Measurements from ENCODE around the gene PAIP1.
"Not testable (repeated sequence)": the region's sequence is repeated elsewhere in the genome, so short reads cannot be mapped to it uniquely, and the experiment has no call there.

The PAIP1 gene

GRCh38 chr5:43588842-43589241, 32.0 kb upstream of the PAIP1 start:
- Histone ChIP-seq H3K9me3 (ENCODE audit: control insufficient read depth, low read length) (no peaks in the 10 kb centered on the region), H3K4me1 (ENCODE audit: control insufficient read depth, insufficient read depth, low read length) (no peaks in the 10 kb centered on the region), H3K4me3 (ENCODE audit: low read length) (no peak overlapping the region), H3K36me3 (ENCODE audit: control insufficient read depth, insufficient read depth, low read length, severe bottlenecking) (no peaks in the 10 kb centered on the region), H3K27me3 (replicated peaks; ENCODE audit: control insufficient read depth, insufficient read depth, low read length) (no peaks in the 10 kb centered on the region), H3K9ac (ENCODE audit: low read length) (no peak overlapping the region)
- no peak for DNase-seq (ENCODE audit: low read depth)

- Histone ChIP-seq H3K9me3 (ENCODE audit: control insufficient read depth, low read length) (no peaks in the 10 kb centered on the region), H3K36me3 (ENCODE audit: control insufficient read depth, insufficient read depth, low read length, severe bottlenecking) (no peaks in the 10 kb centered on the region), H3K4me1 (ENCODE audit: control insufficient read depth, insufficient read depth, low read length) (no peaks in the 10 kb centered on the region), H3K27me3 (replicated peaks; ENCODE audit: control insufficient read depth, insufficient read depth, low read length) (no peaks in the 10 kb centered on the region), H3K9ac (ENCODE audit: low read length) (no peak overlapping the region), H3K4me3 (ENCODE audit: low read length) (no peak overlapping the region)
- DNase-seq (ENCODE audit: low read depth), result no peak
Measured at GRCh38 chr5:43584166-43584699, 27.4 kb upstream of the PAIP1 start.

- no peaks in the 10 kb centered on the region for H3K27me3 ChIP-seq (replicated peaks; ENCODE audit: control insufficient read depth, insufficient read depth, low read length)
- no peaks in the 10 kb centered on the region for H3K9me3 ChIP-seq (ENCODE audit: control insufficient read depth, low read length)
- H3K36me3 ChIP-seq (ENCODE audit: control insufficient read depth, insufficient read depth, low read length, severe bottlenecking), result no peaks in the 10 kb centered on the region
- no peak for DNase-seq (ENCODE audit: low read depth)
- H3K9ac ChIP-seq (ENCODE audit: low read length), result no peak overlapping the region
- H3K4me3 ChIP-seq (ENCODE audit: low read length), result no peak overlapping the region
- H3K4me1 ChIP-seq (ENCODE audit: control insufficient read depth, insufficient read depth, low read length), result no peaks in the 10 kb centered on the region
Measured at GRCh38 chr5:43583724-43584123, 26.8 kb upstream of the PAIP1 start.

GRCh38 chr5:43582082-43583005, 25.5 kb upstream of the PAIP1 start:
- Histone ChIP-seq H3K9ac (ENCODE audit: low read length) (no peak overlapping the region), H3K4me3 (ENCODE audit: low read length) (no peak overlapping the region), H3K36me3 (ENCODE audit: control insufficient read depth, insufficient read depth, low read length, severe bottlenecking) (no peaks in the 10 kb centered on the region), H3K27me3 (replicated peaks; ENCODE audit: control insufficient read depth, insufficient read depth, low read length) (no peaks in the 10 kb centered on the region), H3K9me3 (ENCODE audit: control insufficient read depth, low read length) (no peaks in the 10 kb centered on the region), H3K4me1 (ENCODE audit: control insufficient read depth, insufficient read depth, low read length) (no peaks in the 10 kb centered on the region)
- no peak for DNase-seq (ENCODE audit: low read depth)

GRCh38 chr5:43581398-43581797, 24.5 kb upstream of the PAIP1 start:
- no peaks in the 10 kb centered on the region for H3K4me1 ChIP-seq (ENCODE audit: control insufficient read depth, insufficient read depth, low read length)
- no peak overlapping the region for H3K9ac ChIP-seq (ENCODE audit: low read length)
- no peak overlapping the region for H3K4me3 ChIP-seq (ENCODE audit: low read length)
- no peak for DNase-seq (ENCODE audit: low read depth)
- no peaks in the 10 kb centered on the region for H3K36me3 ChIP-seq (ENCODE audit: control insufficient read depth, insufficient read depth, low read length, severe bottlenecking)
- no peaks in the 10 kb centered on the region for H3K27me3 ChIP-seq (replicated peaks; ENCODE audit: control insufficient read depth, insufficient read depth, low read length)
- H3K9me3 ChIP-seq (ENCODE audit: control insufficient read depth, low read length), result no peaks in the 10 kb centered on the region

- not testable (repeated sequence) for H3K36me3 ChIP-seq (ENCODE audit: control insufficient read depth, insufficient read depth, low read length, severe bottlenecking); H3K4me1 ChIP-seq (ENCODE audit: control insufficient read depth, insufficient read depth, low read length); H3K9me3 ChIP-seq (ENCODE audit: control insufficient read depth, low read length); H3K4me3 ChIP-seq (ENCODE audit: low read length); DNase-seq (ENCODE audit: low read depth); H3K9ac ChIP-seq (ENCODE audit: low read length); H3K27me3 ChIP-seq (replicated peaks; ENCODE audit: control insufficient read depth, insufficient read depth, low read length)
Measured at GRCh38 chr5:43580402-43581210, 23.7 kb upstream of the PAIP1 start.

- DNase-seq (ENCODE audit: low read depth), result peak; percentile 73
- Histone ChIP-seq H3K27me3 (replicated peaks; ENCODE audit: control insufficient read depth, insufficient read depth, low read length) (no peaks in the 10 kb centered on the region), H3K36me3 (ENCODE audit: control insufficient read depth, insufficient read depth, low read length, severe bottlenecking) (no peaks in the 10 kb centered on the region), H3K4me3 (ENCODE audit: low read length) (peak overlapping the region; percentile 42), H3K9me3 (ENCODE audit: control insufficient read depth, low read length) (no peaks in the 10 kb centered on the region), H3K4me1 (ENCODE audit: control insufficient read depth, insufficient read depth, low read length) (peaks cover 32% of the 10 kb centered on the region), H3K9ac (ENCODE audit: low read length) (peak overlapping the region; percentile 77)
Measured at GRCh38 chr5:43573058-43573457, 16.2 kb upstream of the PAIP1 start.

- Histone ChIP-seq H3K27me3 (replicated peaks; ENCODE audit: control insufficient read depth, insufficient read depth, low read length) (no peaks in the 10 kb centered on the region), H3K9ac (ENCODE audit: low read length) (peak overlapping the region; percentile 77), H3K36me3 (ENCODE audit: control insufficient read depth, insufficient read depth, low read length, severe bottlenecking) (no peaks in the 10 kb centered on the region), H3K9me3 (ENCODE audit: control insufficient read depth, low read length) (no peaks in the 10 kb centered on the region), H3K4me1 (ENCODE audit: control insufficient read depth, insufficient read depth, low read length) (peaks cover 32% of the 10 kb centered on the region), H3K4me3 (ENCODE audit: low read length) (peak overlapping the region; percentile 42)
- DNase-seq (ENCODE audit: low read depth), result peak; percentile 54
Measured at GRCh38 chr5:43572357-43572756, 15.5 kb upstream of the PAIP1 start.

- Histone ChIP-seq H3K9ac (ENCODE audit: low read length) (peak overlapping the region; percentile 77), H3K27me3 (replicated peaks; ENCODE audit: control insufficient read depth, insufficient read depth, low read length) (no peaks in the 10 kb centered on the region), H3K36me3 (ENCODE audit: control insufficient read depth, insufficient read depth, low read length, severe bottlenecking) (no peaks in the 10 kb centered on the region), H3K9me3 (ENCODE audit: control insufficient read depth, low read length) (no peaks in the 10 kb centered on the region), H3K4me1 (ENCODE audit: control insufficient read depth, insufficient read depth, low read length) (peaks cover 32% of the 10 kb centered on the region), H3K4me3 (ENCODE audit: low read length) (peak overlapping the region; percentile 79)
- DNase-seq (ENCODE audit: low read depth), result no peak
Measured at GRCh38 chr5:43571237-43571636, 14.4 kb upstream of the PAIP1 start.

- no peak for DNase-seq (ENCODE audit: low read depth)
- Histone ChIP-seq H3K9me3 (ENCODE audit: control insufficient read depth, low read length) (no peaks in the 10 kb centered on the region), H3K4me3 (ENCODE audit: low read length) (peak overlapping the region; percentile 79), H3K36me3 (ENCODE audit: control insufficient read depth, insufficient read depth, low read length, severe bottlenecking) (no peaks in the 10 kb centered on the region), H3K9ac (ENCODE audit: low read length) (peak overlapping the region; percentile 77), H3K4me1 (ENCODE audit: control insufficient read depth, insufficient read depth, low read length) (peaks cover 32% of the 10 kb centered on the region), H3K27me3 (replicated peaks; ENCODE audit: control insufficient read depth, insufficient read depth, low read length) (no peaks in the 10 kb centered on the region)
Measured at GRCh38 chr5:43570450-43571158, 13.7 kb upstream of the PAIP1 start.

All from adipocyte (in vitro differentiated cells).